GM19395 (cell line): Measurements from ENCODE around the gene MUC5AC.
"Not testable (repeated sequence)": the region's sequence is repeated elsewhere in the genome, so short reads cannot be mapped to it uniquely, and the experiment has no call there.

ENCODE experiments used
- ATAC-seq: cut with Tn5 transposase; IDR thresholded peaks from one replicate; pipeline ENCODE4 v1.9.1; 2021; ENCODE audit warnings: mild to moderate bottlenecking, moderate library complexity; ENCODE audit not compliant: unreplicated experiment

The MUC5AC gene

GRCh38 chr11:1148752-1149180 lies 9.0 kb upstream of the MUC5AC start:
- no peak for ATAC-seq

GRCh38 chr11:1149545-1149944 lies 8.2 kb upstream of the MUC5AC start:
- ATAC-seq = no peak

- ATAC-seq = no peak
Measured at GRCh38 chr11:1150116-1150515, 7.6 kb upstream of the MUC5AC start.

GRCh38 chr11:1150769-1151365 lies 6.9 kb upstream of the MUC5AC start:
- ATAC-seq = no peak

- ATAC-seq = no peak
Measured at GRCh38 chr11:1151366-1152315, 6.1 kb upstream of the MUC5AC start.

GRCh38 chr11:1152316-1153104 lies 5.2 kb upstream of the MUC5AC start:
- ATAC-seq = no peak

GRCh38 chr11:1153105-1153950 lies 4.4 kb upstream of the MUC5AC start:
- ATAC-seq = no peak

- ATAC-seq = no peak
Measured at GRCh38 chr11:1153951-1154493, 3.7 kb upstream of the MUC5AC start.

- ATAC-seq = not testable (repeated sequence)
Measured at GRCh38 chr11:1154656-1155055, 3.1 kb upstream of the MUC5AC start.

- no peak for ATAC-seq
Measured at GRCh38 chr11:1155274-1155693, 2.5 kb upstream of the MUC5AC start.

GRCh38 chr11:1156506-1157340 lies 1.0 kb upstream of the MUC5AC start:
- ATAC-seq = no peak

- no peak for ATAC-seq
Measured at GRCh38 chr11:1157341-1157644, 460 bp upstream of the MUC5AC start.

GRCh38 chr11:1158681-1159487 lies 1.1 kb downstream of the MUC5AC start:
- ATAC-seq = no peak

- not testable (repeated sequence) for ATAC-seq
Measured at GRCh38 chr11:1159488-1160220, 1.9 kb downstream of the MUC5AC start.

- ATAC-seq = no peak
Measured at GRCh38 chr11:1160231-1161101, 2.7 kb downstream of the MUC5AC start.

GRCh38 chr11:1161410-1162137 lies 3.8 kb downstream of the MUC5AC start:
- ATAC-seq = no peak
